GM23338 (cell line): ENCODE measurements around the gene OCA2. TPM values are rescaled to one million over a fixed set of nuclear protein-coding genes. Genes with fewer than 3 reads are reported as not detected.

Experiments used
- ATAC-seq: fragments of 200-7000 bp; cut with Tn5 transposase; 3 replicates; pipeline ENCODE4 v1.9.1; 2020
- DNase-seq: peaks from one replicate; pipeline ENCODE4 v3.0.0-alpha.2; 2015; ENCODE audit warnings: low spot score
- H2AFZ ChIP-seq: fragments of 200-600 bp; sonication (generic); 2 replicates; pipeline ENCODE4 v1.8.0; 2016; ENCODE audit warnings: antibody characterized with exemption, mild to moderate bottlenecking, moderate library complexity
- H3F3A ChIP-seq: fragments of 200-600 bp; sonication (generic); replicated peaks from 2 replicates; pipeline ENCODE4 v1.8.0; 2017; ENCODE audit warnings: antibody characterized with exemption, mixed run types, low read depth
- H3K27ac ChIP-seq: fragments of 200-600 bp; sonication (generic); 2 replicates; pipeline ENCODE4 v1.6.1; 2016; ENCODE audit warnings: low read depth
- H3K27me3 ChIP-seq: fragments of 200-600 bp; sonication (generic); 2 replicates; pipeline ENCODE4 v1.8.0; 2016; ENCODE audit warnings: mild to moderate bottlenecking, mixed run types, moderate library complexity; ENCODE audit not compliant: insufficient read depth
- H3K36me3 ChIP-seq: fragments of 200-600 bp; sonication (generic); 2 replicates; pipeline ENCODE4 v1.8.0; 2016; ENCODE audit warnings: mild to moderate bottlenecking; ENCODE audit not compliant: insufficient read depth
- H3K4me1 ChIP-seq: fragments of 200-600 bp; sonication (generic); 2 replicates; pipeline ENCODE4 v1.8.0; 2016; ENCODE audit warnings: mild to moderate bottlenecking, moderate library complexity; ENCODE audit not compliant: insufficient read depth
- H3K4me2 ChIP-seq: fragments of 200-600 bp; sonication (generic); 2 replicates; pipeline ENCODE4 v1.7.1; 2017; ENCODE audit warnings: mixed run types
- H3K4me3 ChIP-seq: fragments of 200-600 bp; sonication (generic); 2 replicates; pipeline ENCODE4 v1.6.1; 2016; ENCODE audit warnings: mixed run types
- H3K79me2 ChIP-seq: fragments of 200-600 bp; sonication (generic); replicated peaks from 2 replicates; pipeline ENCODE4 v1.8.0; 2017; ENCODE audit warnings: mild to moderate bottlenecking; ENCODE audit not compliant: insufficient read depth
- H3K9me2 ChIP-seq: fragments of 200-600 bp; sonication (generic); 2 replicates; pipeline ENCODE4 v1.8.0; 2017; ENCODE audit not compliant: insufficient read depth
- H4K20me1 ChIP-seq: fragments of 200-600 bp; sonication (generic); replicated peaks from 2 replicates; pipeline ENCODE4 v1.8.0; 2017; ENCODE audit warnings: mild to moderate bottlenecking; ENCODE audit not compliant: insufficient read depth
- H3K27ac Mint-ChIP-seq: 2 replicates; pipeline ENCODE4 v1.8.0; 2020; ENCODE audit warnings: inconsistent platforms, mild to moderate bottlenecking, moderate library complexity, mixed read lengths
- H3K27me3 Mint-ChIP-seq: 3 replicates; pipeline ENCODE4 v1.8.0; 2022; ENCODE audit warnings: low read depth, mild to moderate bottlenecking, moderate library complexity, mixed read lengths, inconsistent platforms; ENCODE audit not compliant: insufficient read depth, poor library complexity
- H3K36me3 Mint-ChIP-seq: 3 replicates; pipeline ENCODE4 v1.8.0; 2021; ENCODE audit warnings: low read depth, mild to moderate bottlenecking, inconsistent platforms, moderate library complexity, mixed read lengths
- H3K4me1 Mint-ChIP-seq: 3 replicates; pipeline ENCODE4 v1.8.0; 2020; ENCODE audit warnings: mild to moderate bottlenecking, inconsistent platforms, mixed read lengths
- H3K4me3 Mint-ChIP-seq: 3 replicates; pipeline ENCODE4 v1.8.0; 2021; ENCODE audit warnings: moderate library complexity, mild to moderate bottlenecking, inconsistent platforms, mixed read lengths
- H3K9me3 Mint-ChIP-seq: 3 replicates; pipeline ENCODE4 v1.8.0; 2020; ENCODE audit warnings: moderate library complexity, mild to moderate bottlenecking, inconsistent platforms, mixed read lengths
- CTCF ChIP-seq, 2 experiments: fragments of 200-600 bp in 1 of 2; sonication (generic) in 1 of 2; conservative IDR thresholded peaks; 2 replicates each; pipeline versions ENCODE4 v1.5.1 to v1.6.1; 2016 to 2017; ENCODE audit warnings: antibody characterized with exemption in 2 of 2, low read depth in 2 of 2, mild to moderate bottlenecking in 2 of 2, moderate library complexity in 1 of 2
- ETS1 ChIP-seq: IDR thresholded peaks from 2 replicates; pipeline ENCODE4 v1.6.1; 2016; ENCODE audit warnings: antibody characterized with exemption
- NANOG ChIP-seq: IDR thresholded peaks from 2 replicates; pipeline ENCODE4 v1.6.1; 2016; ENCODE audit warnings: antibody characterized with exemption, borderline replicate concordance
- REST ChIP-seq: IDR thresholded peaks from one replicate; pipeline ENCODE4 v1.6.1; 2018; ENCODE audit warnings: antibody characterized with exemption; ENCODE audit not compliant: unreplicated experiment
- STAT1 ChIP-seq: IDR thresholded peaks from one replicate; pipeline ENCODE4 v1.6.1; 2016; ENCODE audit warnings: antibody characterized with exemption; ENCODE audit not compliant: unreplicated experiment
- ZNF462 ChIP-seq: fragments of 250-450 bp; sonication (Bioruptor Pico); IDR thresholded peaks from 2 replicates; pipeline ENCODE4 v1.5.0; 2020; ENCODE audit warnings: mild to moderate bottlenecking, moderate library complexity
- polyA plus RNA-seq: library from polyadenylated mRNA; unstranded; fragments of >200 nt; fragmentation: Nextera tagmentation; extraction: Ambion mirVana; gene quantifications from 2 replicates; pipeline ENCODE4 v1.2.1, GENCODE V29; 2016
- total RNA-seq: library from RNA; depleted of rRNA; stranded (reverse); fragments of >200 nt; shearing (Covaris generic); gene quantifications from 2 replicates; pipeline ENCODE4 v1.2.3, GENCODE V29; 2014

OCA2 gene
- total and polyA plus RNA-seq, 2 experiments from 2014 or later: 0.40 to 0.69 TPM

- TF ChIP-seq ZNF462 (CRISPR knock-in tag) (no peak), CTCF (conservative IDR thresholded peaks at IDR 0.05; ENCODE audit: low read depth in 2 of 2) (no peak), STAT1 (no peak)
Observed at GRCh38 chr15:28093752-28094535, 5.2 kb downstream of the OCA2 start (continued).

- no peak overlapping the region for H3K4me3 ChIP-seq
- no peak overlapping the region for H3K4me2 ChIP-seq
- TF ChIP-seq ETS1: no peak
- no peak for TF ChIP-seq REST
- TF ChIP-seq STAT1: no peak
- no peak for TF ChIP-seq NANOG
- peaks cover 30% of the 10 kb centered on the region for H3K9me3 Mint-ChIP-seq
- no peaks in the 10 kb centered on the region; the same call in 1 of the 2 replicates for H3K36me3 ChIP-seq
- DNase-seq (no peak), ATAC-seq (no peak)
- peaks cover 39% of the 10 kb centered on the region for H3K27me3 Mint-ChIP-seq
- no peaks in the 10 kb centered on the region for H4K20me1 ChIP-seq
- H3K4me1 Mint-ChIP-seq: peaks cover 8% of the 10 kb centered on the region
- no peak overlapping the region for H3K27ac Mint-ChIP-seq
- H3K27me3 ChIP-seq: peaks cover 49% of the 10 kb centered on the region
- H3K79me2 ChIP-seq: no peaks in the 10 kb centered on the region
- H3K4me1 ChIP-seq: peaks cover 10% of the 10 kb centered on the region
- H3F3A ChIP-seq: no peaks in the 10 kb centered on the region
- H3K9me2 ChIP-seq: no peaks in the 10 kb centered on the region
- no peak overlapping the region for H2AFZ ChIP-seq
- peaks cover 4% of the 10 kb centered on the region; the same call in 2 of the 3 replicates for H3K36me3 Mint-ChIP-seq
- no peak overlapping the region for H3K27ac ChIP-seq
- H3K4me3 Mint-ChIP-seq: no peak overlapping the region
Observed at GRCh38 chr15:28091313-28091712, 7.8 kb downstream of the OCA2 start.
